SH-SY5Y (cell line): ENCODE data around the gene CELF6.

Source experiments
- GATA2 ChIP-seq: IDR thresholded peaks from 2 replicates; pipeline ENCODE4 v1.6.1; 2011; ENCODE audit warnings: mild to moderate bottlenecking, low read depth, low read length
- GATA3 ChIP-seq: IDR thresholded peaks from 2 replicates; pipeline ENCODE4 v1.6.1; 2011; ENCODE audit warnings: low read depth, mild to moderate bottlenecking, low read length, moderate library complexity

- TF ChIP-seq GATA2 (no peak), GATA3 (no peak)
These were observed 17.0 kb downstream of the CELF6 start for GRCh38 chr15:72302955-72303354.
